ENCODE data around the gene CALM3.

Gene CALM3

DNA sequence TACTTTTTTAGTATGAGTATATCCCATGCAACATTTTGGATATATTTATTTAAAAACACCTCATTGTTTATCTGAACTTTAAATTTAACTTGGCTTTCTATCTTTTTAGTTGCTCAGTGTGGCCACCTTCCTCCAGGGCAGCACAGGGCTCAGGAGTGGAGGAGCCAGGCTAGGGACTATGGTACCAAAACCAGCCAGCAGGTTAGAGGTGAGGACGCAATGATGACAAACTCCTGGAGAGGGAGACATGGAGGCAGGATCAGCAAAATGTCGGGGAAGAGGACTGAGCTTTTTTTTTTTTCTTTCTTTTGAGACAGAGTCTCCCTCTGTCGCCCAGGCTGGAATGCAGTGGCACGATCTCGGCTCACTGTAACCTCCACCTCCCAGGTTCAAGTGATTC, 29.6 kb upstream of the CALM3 start:
- TF ChIP-seq, protein P1, sequence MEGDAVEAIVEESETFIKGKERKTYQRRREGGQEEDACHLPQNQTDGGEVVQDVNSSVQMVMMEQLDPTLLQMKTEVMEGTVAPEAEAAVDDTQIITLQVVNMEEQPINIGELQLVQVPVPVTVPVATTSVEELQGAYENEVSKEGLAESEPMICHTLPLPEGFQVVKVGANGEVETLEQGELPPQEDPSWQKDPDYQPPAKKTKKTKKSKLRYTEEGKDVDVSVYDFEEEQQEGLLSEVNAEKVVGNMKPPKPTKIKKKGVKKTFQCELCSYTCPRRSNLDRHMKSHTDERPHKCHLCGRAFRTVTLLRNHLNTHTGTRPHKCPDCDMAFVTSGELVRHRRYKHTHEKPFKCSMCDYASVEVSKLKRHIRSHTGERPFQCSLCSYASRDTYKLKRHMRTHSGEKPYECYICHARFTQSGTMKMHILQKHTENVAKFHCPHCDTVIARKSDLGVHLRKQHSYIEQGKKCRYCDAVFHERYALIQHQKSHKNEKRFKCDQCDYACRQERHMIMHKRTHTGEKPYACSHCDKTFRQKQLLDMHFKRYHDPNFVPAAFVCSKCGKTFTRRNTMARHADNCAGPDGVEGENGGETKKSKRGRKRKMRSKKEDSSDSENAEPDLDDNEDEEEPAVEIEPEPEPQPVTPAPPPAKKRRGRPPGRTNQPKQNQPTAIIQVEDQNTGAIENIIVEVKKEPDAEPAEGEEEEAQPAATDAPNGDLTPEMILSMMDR (conservative IDR thresholded peaks at IDR 0.05; ENCODE audit: low read length): peak; percentile 35
- no peak for DNase-seq (ENCODE audit: low read depth)
- H3K4me3 ChIP-seq (ENCODE audit: low read length): no peak overlapping the region

DNA sequence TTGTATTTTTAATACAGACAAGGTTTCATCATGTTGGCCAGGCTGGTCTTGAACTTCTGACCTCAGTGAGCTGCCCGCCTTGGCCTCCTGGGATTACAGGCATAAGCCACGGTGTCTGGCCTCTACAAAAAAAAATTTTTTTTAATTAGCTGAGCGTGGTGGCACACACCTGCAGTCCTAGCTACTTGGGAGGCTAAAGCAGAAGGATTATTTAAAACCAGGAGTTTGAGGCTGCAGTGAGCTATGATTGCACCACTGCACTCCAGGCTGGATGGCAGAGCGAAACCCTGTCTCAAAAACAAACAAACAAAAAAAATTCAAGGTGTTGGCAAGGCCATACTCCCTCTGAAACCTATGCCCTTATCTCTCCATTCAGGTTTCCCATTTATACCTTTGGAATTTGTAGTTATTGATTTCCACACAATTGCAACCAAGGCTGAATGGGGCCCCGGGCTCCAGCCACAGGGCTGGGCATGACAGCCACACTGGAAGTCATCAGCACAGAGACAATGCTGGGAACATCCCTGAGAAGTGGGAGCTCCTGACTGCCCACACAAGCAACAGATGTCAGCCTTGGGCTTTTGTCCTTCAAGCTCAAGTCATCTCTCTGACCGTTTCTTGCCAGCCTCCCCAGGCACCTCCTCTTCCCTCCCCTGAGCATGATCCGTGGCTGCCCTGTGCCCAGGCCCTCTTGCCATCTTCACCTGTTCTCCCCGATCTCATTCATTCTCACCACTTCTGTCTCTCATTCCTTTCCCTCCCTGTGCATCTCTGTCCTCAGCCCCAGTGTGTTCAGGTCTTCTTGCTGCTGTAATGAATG, 27.2 kb upstream of the CALM3 start:
- DNase-seq (ENCODE audit: low read depth): no peak
- TF ChIP-seq, protein P1 (conservative IDR thresholded peaks at IDR 0.05; ENCODE audit: low read length): no peak
- no peak overlapping the region for H3K4me3 ChIP-seq (ENCODE audit: low read length)

DNA sequence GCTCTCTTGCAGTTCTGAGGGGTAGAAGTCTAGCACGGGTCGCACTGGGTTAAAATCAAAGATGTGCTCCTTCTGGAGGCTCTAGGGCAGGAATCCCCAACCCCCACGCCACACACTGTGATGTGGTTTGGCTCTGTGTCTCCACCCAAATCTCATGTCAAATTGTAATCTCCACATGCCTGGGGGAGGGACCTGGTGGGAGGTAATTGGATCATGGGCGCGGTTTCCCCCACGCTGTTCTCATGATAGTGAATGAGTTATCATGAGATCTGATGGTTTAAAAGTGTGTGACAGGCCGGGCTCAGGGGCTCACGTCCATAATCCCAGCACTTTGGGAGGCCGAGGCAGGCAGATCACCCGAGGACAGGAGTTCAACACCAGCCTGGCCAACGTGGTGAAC, 26.6 kb upstream of the CALM3 start:
- H3K4me3 ChIP-seq (ENCODE audit: low read length): no peak overlapping the region
- TF ChIP-seq, protein P1 (conservative IDR thresholded peaks at IDR 0.05; ENCODE audit: low read length): no peak
- DNase-seq (ENCODE audit: low read depth): no peak

DNA sequence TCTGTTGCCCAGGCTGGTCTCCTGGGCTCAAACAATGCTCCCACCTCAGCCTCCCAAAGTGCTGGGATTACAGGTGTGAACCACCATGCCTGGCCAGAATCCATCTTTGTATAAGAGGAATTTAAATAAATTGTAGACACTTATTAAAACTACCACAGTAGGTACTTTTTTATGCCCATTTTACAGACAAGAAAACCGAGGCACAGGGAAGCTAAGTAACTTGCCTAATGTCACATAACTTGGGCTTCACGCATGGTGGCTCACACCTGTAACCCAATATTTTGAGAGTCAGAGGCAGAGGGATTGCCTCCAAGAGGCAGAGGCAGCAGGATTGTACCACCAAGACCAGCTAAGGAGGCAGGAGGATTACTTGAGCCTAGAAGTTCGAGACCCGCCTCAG, 22.7 kb upstream of the CALM3 start:
- no peak overlapping the region for H3K4me3 ChIP-seq (ENCODE audit: low read length)
- no peak for DNase-seq (ENCODE audit: low read depth)
- TF ChIP-seq, protein P1 (conservative IDR thresholded peaks at IDR 0.05; ENCODE audit: low read length): no peak

DNA sequence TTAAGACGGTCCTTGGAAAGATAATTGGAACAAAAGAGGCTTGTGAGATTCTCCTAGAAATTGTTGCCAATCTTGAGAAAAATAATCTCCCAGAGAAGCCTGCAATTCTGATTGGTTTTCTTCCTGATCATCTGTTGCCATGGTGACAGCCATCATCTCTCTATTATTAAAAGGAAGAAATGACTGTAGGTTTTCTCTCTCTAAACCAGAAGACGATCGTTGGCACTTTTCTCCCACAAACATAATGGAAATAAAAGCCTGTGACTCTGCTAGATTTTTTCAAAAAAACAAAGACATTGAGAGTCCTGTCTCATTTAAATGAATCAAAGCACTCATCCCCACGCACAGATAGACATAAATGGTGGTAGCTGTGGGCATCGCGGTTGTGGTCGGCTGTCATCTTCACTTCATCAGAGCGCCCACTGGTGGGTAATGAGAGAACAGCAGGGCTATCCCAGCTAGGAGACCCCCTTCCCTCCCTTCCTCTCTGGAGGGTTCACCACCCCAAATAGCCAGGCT, 21.7 kb upstream of the CALM3 start:
- no peak for DNase-seq (ENCODE audit: low read depth)
- H3K4me3 ChIP-seq (ENCODE audit: low read length): no peak overlapping the region
- TF ChIP-seq, protein P1 (conservative IDR thresholded peaks at IDR 0.05; ENCODE audit: low read length): no peak

DNA sequence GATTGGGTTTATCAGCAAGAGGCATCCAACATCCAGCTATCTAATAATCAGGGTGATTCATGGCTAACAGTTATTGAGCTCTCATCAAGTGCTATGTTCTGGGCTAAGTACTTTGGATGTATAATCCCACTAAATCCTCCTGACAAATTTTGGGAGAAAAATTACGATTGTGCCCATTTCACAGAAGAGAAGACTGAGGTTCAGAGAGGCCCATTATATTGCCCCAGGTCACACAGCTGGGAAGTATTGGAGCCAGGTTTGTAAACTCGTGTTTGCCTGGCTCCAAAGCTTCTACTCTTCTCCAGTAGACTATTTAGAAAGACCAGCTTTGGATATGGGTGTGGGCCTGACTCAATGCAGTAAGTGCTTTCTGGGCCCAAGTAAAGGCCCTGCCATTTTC, 20.9 kb upstream of the CALM3 start:
- H3K4me3 ChIP-seq (ENCODE audit: low read length): no peak overlapping the region
- TF ChIP-seq, protein P1 (conservative IDR thresholded peaks at IDR 0.05; ENCODE audit: low read length): no peak
- DNase-seq (ENCODE audit: low read depth): no peak

DNA sequence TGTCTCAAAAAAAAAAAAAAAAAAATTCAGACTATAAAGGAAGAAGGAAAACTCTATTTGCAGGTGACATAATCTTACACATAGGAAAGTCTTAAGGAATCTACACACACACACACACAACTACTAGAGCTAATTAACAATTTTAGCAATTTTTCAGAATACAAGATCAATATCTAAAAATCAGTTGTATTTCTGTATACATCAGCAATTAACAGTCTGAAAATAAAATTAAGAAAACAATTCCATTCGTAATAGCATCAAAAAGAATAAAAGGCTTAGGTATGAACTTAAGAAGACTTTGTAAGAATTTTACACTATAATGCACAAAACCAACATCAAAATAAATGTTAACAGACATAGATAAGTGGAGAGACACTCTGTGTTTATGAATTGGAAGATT, 15.6 kb upstream of the CALM3 start:
- no peak overlapping the region for H3K4me3 ChIP-seq (ENCODE audit: low read length)
- DNase-seq (ENCODE audit: low read depth): no peak
- TF ChIP-seq, protein P1 (conservative IDR thresholded peaks at IDR 0.05; ENCODE audit: low read length): no peak

Data from AG10803 (cell line).